Uterus (tissue), 4 donors: ENCODE results near the gene RNASE13. TPM values are rescaled to one million over a fixed set of nuclear protein-coding genes. Genes with fewer than 3 reads are reported as not detected.

ENCODE experiments used
- DNase-seq, 2 donors: peaks; one replicate each; pipeline ENCODE4 v3.0.0-alpha.2; 2019 to 2020
- H3K27ac ChIP-seq, 2 donors: fragments of 200-600 bp; sonication (generic); 1 replicate in 1 of 2; 2 replicates in 1 of 2; pipeline ENCODE4 v1.5.1; 2016 to 2018
- H3K27me3 ChIP-seq, 2 donors: fragments of 200-600 bp; sonication (generic); one replicate each; pipeline ENCODE4 v1.5.1; 2018 to 2019; ENCODE audit warnings: control low read depth in 1 of 2
- H3K36me3 ChIP-seq, 2 donors: fragments of 200-600 bp; sonication (generic); one replicate each; pipeline ENCODE4 v1.5.1; 2019; ENCODE audit warnings: control low read depth in 1 of 2
- H3K4me1 ChIP-seq, 2 donors: fragments of 200-600 bp; sonication (generic); one replicate each; pipeline ENCODE4 v1.5.1; 2018 to 2019; ENCODE audit warnings: control low read depth in 1 of 2
- H3K4me3 ChIP-seq, 2 donors: fragments of 200-600 bp; sonication (generic); 1 replicate in 1 of 2; 2 replicates in 1 of 2; pipeline ENCODE4 v1.5.1; 2018 to 2019; ENCODE audit warnings: mild to moderate bottlenecking in 1 of 2
- H3K9me3 ChIP-seq, 2 donors: fragments of 200-600 bp; sonication (generic); one replicate each; pipeline ENCODE4 v1.5.1; 2019; ENCODE audit warnings: control low read depth in 1 of 2
- POLR2A ChIP-seq, 2 donors: fragments of 450-650 bp; IDR thresholded peaks; one replicate each; pipeline ENCODE4 v1.6.1; 2016; ENCODE audit warnings: antibody characterized with exemption in 2 of 2, mild to moderate bottlenecking in 1 of 2, moderate library complexity in 1 of 2
- intact Hi-C: fragments of 100-400 bp; cut with DNase I; formaldehyde crosslinking; loops from one replicate; pipeline ENCODE4 v1.15.1; 2023; ENCODE audit warnings: low total_unique reads
- total RNA-seq, 4 donors: library from RNA; depleted of rRNA in 3 of 4; stranded (reverse); fragments of >200 nt in 3 of 4; gene quantifications; one replicate each; pipeline versions ENCODE4 v1.1.0 to v1.2.4, GENCODE V29; 2014 to 2023
- TF ChIP-seq, protein P1 (sequence below), 4 experiments: fragments of 200-600 bp in 2 of 4; fragments of 450-650 bp in 2 of 4; sonication (generic) in 2 of 4; IDR thresholded peaks; one replicate each; pipeline ENCODE4 v1.5.1; 2016 to 2019; ENCODE audit warnings: antibody characterized with exemption in 4 of 4, mild to moderate bottlenecking in 2 of 4, moderate library complexity in 1 of 4
- donor health status: DM: yes; HTN: yes; CAD: no.

RNASE13 gene
- total RNA-seq, 4 donors from 2014 or later: not detected

GRCh38 chr14:21054123-21054767 lies 19.6 kb upstream of the RNASE13 start:
- H3K27me3 ChIP-seq: no peaks in the 10 kb centered on the region
- TF ChIP-seq POLR2A (IDR thresholded peaks at IDR 0.05): no peak
- TF ChIP-seq, protein P1, sequence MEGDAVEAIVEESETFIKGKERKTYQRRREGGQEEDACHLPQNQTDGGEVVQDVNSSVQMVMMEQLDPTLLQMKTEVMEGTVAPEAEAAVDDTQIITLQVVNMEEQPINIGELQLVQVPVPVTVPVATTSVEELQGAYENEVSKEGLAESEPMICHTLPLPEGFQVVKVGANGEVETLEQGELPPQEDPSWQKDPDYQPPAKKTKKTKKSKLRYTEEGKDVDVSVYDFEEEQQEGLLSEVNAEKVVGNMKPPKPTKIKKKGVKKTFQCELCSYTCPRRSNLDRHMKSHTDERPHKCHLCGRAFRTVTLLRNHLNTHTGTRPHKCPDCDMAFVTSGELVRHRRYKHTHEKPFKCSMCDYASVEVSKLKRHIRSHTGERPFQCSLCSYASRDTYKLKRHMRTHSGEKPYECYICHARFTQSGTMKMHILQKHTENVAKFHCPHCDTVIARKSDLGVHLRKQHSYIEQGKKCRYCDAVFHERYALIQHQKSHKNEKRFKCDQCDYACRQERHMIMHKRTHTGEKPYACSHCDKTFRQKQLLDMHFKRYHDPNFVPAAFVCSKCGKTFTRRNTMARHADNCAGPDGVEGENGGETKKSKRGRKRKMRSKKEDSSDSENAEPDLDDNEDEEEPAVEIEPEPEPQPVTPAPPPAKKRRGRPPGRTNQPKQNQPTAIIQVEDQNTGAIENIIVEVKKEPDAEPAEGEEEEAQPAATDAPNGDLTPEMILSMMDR (IDR thresholded peaks at IDR 0.05): no peak
- H3K27ac ChIP-seq: no peak overlapping the region

DNA sequence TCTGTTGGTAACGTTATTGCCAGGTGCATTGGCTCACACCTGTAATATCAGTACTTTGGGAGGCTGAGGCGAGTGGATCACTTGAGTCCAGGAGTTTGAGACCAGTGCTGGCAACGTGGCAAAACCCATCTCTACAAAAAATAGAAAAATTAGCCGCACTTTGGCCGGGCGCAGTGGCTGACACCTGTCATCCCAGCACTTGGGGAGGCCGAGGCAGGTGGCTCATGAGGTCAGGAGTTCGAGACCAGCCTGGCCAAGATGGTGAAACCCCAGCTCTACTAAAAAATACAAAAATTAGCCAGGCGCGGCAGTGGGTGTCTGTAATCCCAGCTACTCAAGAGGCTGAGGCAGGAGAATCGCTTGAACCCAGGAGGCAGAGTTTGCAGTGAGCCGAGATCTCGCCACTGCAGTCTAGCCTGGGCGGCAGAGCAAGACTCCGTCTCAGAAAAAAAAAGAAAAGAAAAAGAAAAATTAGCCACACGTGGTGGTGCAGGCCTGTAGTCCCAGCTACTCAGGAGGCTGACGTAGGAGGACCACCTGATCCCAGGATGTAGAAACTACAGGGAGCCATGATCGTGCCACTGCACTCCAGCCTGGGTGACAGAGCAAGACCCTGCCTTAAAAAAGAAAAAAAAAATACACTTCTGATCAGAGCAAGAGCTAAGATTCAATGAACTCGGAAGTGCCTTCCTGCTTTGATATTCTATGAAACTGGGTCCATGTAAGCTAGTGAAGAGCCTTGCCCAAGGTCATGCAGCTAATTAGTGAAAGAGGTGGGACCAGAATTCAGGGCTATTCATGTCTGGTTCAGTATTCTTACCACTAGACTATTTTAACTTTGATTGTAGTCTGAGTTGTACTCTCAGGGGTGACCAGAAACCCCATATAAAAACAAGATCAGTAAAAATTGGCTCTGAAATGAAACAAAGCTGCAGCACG lies 18.8 kb upstream of the RNASE13 start:
- no peak for DNase-seq
- Histone ChIP-seq H3K9me3 (no peaks in the 10 kb centered on the region), H3K36me3 (no peaks in the 10 kb centered on the region), H3K4me1 (no peaks in the 10 kb centered on the region), H3K27ac (no peak overlapping the region), H3K4me3 (no peak overlapping the region), H3K27me3 (no peaks in the 10 kb centered on the region)
- TF ChIP-seq, protein P1 (IDR thresholded peaks at IDR 0.05): no peak
- TF ChIP-seq POLR2A (IDR thresholded peaks at IDR 0.05): no peak
- intact Hi-C loops: no loop called here

More at GRCh38 chr14:21054123-21054767, 19.6 kb upstream of the RNASE13 start:
- H3K4me3 ChIP-seq: no peak overlapping the region
- intact Hi-C loops: no loop called here
- no peaks in the 10 kb centered on the region for H3K9me3 ChIP-seq
- no peak for DNase-seq
- no peaks in the 10 kb centered on the region for H3K36me3 ChIP-seq
- H3K4me1 ChIP-seq: no peaks in the 10 kb centered on the region

DNA sequence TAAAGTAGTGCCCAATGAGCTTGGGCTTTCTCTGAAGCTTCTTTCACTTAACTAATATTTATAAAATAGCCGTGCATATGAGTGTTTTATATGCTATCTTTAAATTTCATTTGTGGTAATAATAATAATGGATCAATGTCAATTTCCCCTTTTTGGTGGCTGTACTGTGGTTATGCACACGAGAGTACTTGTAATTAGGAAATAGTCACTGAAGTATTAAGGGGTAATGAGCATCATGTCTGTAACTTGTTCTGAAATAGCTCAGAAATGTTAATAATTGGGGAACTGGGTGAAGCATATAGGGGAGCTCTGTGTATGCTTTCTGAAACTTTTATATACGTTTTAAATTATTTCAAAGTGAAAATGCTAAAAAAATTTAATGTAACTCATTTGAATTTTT lies 16.0 kb upstream of the RNASE13 start:
- Histone ChIP-seq H3K4me1 (no peaks in the 10 kb centered on the region), H3K36me3 (no peaks in the 10 kb centered on the region), H3K27me3 (no peaks in the 10 kb centered on the region), H3K27ac (no peak overlapping the region), H3K4me3 (no peak overlapping the region), H3K9me3 (no peaks in the 10 kb centered on the region)
- DNase-seq: no peak
- intact Hi-C loops: no loop called here
- TF ChIP-seq POLR2A (IDR thresholded peaks at IDR 0.05): no peak
- TF ChIP-seq, protein P1 (IDR thresholded peaks at IDR 0.05): no peak

- no peaks in the 10 kb centered on the region for H3K9me3 ChIP-seq
- H3K27me3 ChIP-seq: no peaks in the 10 kb centered on the region
- intact Hi-C loops: no loop called here
- H3K36me3 ChIP-seq: no peaks in the 10 kb centered on the region
- H3K27ac ChIP-seq: no peak overlapping the region
- H3K4me1 ChIP-seq: no peaks in the 10 kb centered on the region
- TF ChIP-seq, protein P1 (IDR thresholded peaks at IDR 0.05): no peak
- TF ChIP-seq POLR2A (IDR thresholded peaks at IDR 0.05): no peak
- no peak for DNase-seq
- H3K4me3 ChIP-seq: no peak overlapping the region
Observed at GRCh38 chr14:21049271-21049673, 14.7 kb upstream of the RNASE13 start.

DNA sequence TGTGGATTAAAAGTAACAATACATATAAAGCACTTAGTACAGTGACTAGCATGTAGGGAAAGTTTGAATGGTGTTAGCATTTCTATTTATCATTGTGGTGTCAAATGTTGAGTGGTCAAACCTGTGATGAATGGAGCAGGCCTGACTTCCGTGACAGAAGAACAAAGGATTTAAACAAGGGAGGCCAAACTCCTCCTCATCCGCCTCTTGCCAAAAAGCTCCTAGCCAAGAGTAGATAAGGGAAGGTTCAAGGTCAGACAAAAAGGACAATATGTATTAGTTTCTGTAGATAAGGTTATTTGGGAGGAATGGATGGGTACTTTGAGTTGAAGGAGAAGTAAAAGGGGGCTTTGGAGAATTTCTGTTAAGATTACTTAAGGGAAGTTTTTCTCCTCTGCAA lies 14.0 kb upstream of the RNASE13 start:
- no peak for DNase-seq
- no peak for TF ChIP-seq POLR2A (IDR thresholded peaks at IDR 0.05)
- TF ChIP-seq, protein P1 (IDR thresholded peaks at IDR 0.05): no peak
- no peaks in the 10 kb centered on the region for H3K27me3 ChIP-seq
- no peak overlapping the region for H3K4me3 ChIP-seq
- intact Hi-C loops: no loop called here
- H3K27ac ChIP-seq: no peak overlapping the region
- H3K9me3 ChIP-seq: no peaks in the 10 kb centered on the region
- H3K4me1 ChIP-seq: no peaks in the 10 kb centered on the region
- no peaks in the 10 kb centered on the region for H3K36me3 ChIP-seq
